Peyer's patch (tissue), 4 donors: ENCODE data around the gene AGMO. TPM values are rescaled to one million over a fixed set of nuclear protein-coding genes. Genes with fewer than 3 reads are reported as not detected.

Source experiments
- DNase-seq, 3 donors: peaks; one replicate each; pipeline ENCODE4 v3.0.0-alpha.2; 2017 to 2019
- H3K27ac ChIP-seq, 4 donors: fragments of 200-600 bp; sonication (generic); one replicate each; pipeline ENCODE4 v1.5.1; 2016 to 2019
- H3K27me3 ChIP-seq, 2 donors: fragments of 200-600 bp; sonication (generic); one replicate each; pipeline ENCODE4 v1.5.1; 2019
- H3K36me3 ChIP-seq, 3 donors: fragments of 200-600 bp; sonication (generic); one replicate each; pipeline ENCODE4 v1.5.1; 2016 to 2019
- H3K4me1 ChIP-seq, 4 donors: fragments of 200-600 bp; sonication (generic); one replicate each; pipeline ENCODE4 v1.5.1; 2016 to 2019
- H3K4me3 ChIP-seq, 4 donors: fragments of 200-600 bp; sonication (generic); 1 replicate in 3 of 4; 2 replicates in 1 of 4; pipeline ENCODE4 v1.5.1; 2016 to 2019; ENCODE audit warnings: mild to moderate bottlenecking in 1 of 4
- H3K9me3 ChIP-seq, 4 donors: fragments of 200-600 bp; sonication (generic); one replicate each; pipeline ENCODE4 v1.5.1; 2016 to 2019; ENCODE audit warnings: mild to moderate bottlenecking in 1 of 4
- POLR2A ChIP-seq, 2 donors: fragments of 450-650 bp; IDR thresholded peaks; one replicate each; pipeline ENCODE4 v1.5.1; 2017; ENCODE audit warnings: antibody characterized with exemption in 2 of 2, mild to moderate bottlenecking in 2 of 2, moderate library complexity in 2 of 2
- total RNA-seq, 4 donors: library from RNA; depleted of rRNA; stranded (reverse); fragments of >200 nt; gene quantifications; one replicate each; pipeline ENCODE4 v1.1.0, GENCODE V29; 2016
- TF ChIP-seq, protein P1 (sequence below), 6 experiments: fragments of 450-650 bp in 4 of 6; fragments of 200-600 bp in 2 of 6; sonication (generic) in 1 of 6; IDR thresholded peaks; one replicate each; pipeline ENCODE4 v1.5.1; 2017 to 2019; ENCODE audit warnings: antibody characterized with exemption in 6 of 6, mild to moderate bottlenecking in 3 of 6, moderate library complexity in 1 of 6

Gene AGMO
- total RNA-seq, 4 donors from 2014 or later, result 0.83 to 25.7 (median 15.8) TPM

DNA sequence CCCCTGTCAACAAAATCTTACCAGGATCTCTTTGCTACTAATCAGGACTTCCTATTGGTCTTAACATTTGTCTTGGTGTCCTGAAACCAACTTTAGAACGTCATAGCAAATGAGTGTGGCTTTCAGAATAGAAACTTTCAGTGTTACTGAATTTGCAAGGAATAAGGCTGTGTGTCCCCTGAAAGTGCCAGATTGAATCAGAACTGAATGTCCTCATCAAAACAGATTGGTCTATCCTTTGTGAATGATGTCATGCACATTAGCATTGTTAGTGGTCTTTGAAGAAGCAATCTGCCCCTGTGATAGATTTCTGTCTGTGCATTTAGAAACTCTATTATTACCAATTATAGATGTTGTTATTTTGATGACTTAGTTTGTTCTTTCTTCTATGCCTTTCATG is 119.9 kb downstream of the AGMO start:
- H3K9me3 ChIP-seq, result no peaks in the 10 kb centered on the region
- H3K27me3 ChIP-seq, result no peaks in the 10 kb centered on the region
- DNase-seq, result no peak
- no peaks in the 10 kb centered on the region for H3K4me1 ChIP-seq
- no peak for TF ChIP-seq POLR2A (IDR thresholded peaks at IDR 0.05)
- TF ChIP-seq, protein P1, sequence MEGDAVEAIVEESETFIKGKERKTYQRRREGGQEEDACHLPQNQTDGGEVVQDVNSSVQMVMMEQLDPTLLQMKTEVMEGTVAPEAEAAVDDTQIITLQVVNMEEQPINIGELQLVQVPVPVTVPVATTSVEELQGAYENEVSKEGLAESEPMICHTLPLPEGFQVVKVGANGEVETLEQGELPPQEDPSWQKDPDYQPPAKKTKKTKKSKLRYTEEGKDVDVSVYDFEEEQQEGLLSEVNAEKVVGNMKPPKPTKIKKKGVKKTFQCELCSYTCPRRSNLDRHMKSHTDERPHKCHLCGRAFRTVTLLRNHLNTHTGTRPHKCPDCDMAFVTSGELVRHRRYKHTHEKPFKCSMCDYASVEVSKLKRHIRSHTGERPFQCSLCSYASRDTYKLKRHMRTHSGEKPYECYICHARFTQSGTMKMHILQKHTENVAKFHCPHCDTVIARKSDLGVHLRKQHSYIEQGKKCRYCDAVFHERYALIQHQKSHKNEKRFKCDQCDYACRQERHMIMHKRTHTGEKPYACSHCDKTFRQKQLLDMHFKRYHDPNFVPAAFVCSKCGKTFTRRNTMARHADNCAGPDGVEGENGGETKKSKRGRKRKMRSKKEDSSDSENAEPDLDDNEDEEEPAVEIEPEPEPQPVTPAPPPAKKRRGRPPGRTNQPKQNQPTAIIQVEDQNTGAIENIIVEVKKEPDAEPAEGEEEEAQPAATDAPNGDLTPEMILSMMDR (IDR thresholded peaks at IDR 0.05), result no peak
- no peak overlapping the region for H3K4me3 ChIP-seq
- no peaks in the 10 kb centered on the region for H3K36me3 ChIP-seq
- no peak overlapping the region for H3K27ac ChIP-seq

DNA sequence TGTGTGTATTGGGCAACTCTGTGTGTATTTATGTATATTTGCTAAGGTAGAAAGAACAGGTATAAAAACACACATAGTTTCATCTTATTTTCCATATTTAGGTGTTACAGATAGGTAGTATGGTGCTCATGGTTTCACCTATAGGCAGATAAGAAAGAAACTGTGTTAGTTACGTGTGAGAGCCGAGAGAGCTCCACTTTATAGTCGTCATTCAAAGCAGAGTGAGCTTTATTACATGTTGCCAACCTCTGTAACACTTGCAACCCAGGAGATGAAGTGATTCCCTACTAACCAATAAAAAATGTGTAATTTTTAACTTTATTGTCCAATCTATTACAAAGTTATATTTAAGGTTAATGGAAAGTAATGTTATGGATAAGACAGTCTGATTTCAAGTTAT is 121.3 kb downstream of the AGMO start:
- no peaks in the 10 kb centered on the region for H3K9me3 ChIP-seq
- no peaks in the 10 kb centered on the region for H3K27me3 ChIP-seq
- H3K4me1 ChIP-seq, result no peaks in the 10 kb centered on the region
- no peaks in the 10 kb centered on the region for H3K36me3 ChIP-seq
- no peak overlapping the region for H3K27ac ChIP-seq
- no peak overlapping the region for H3K4me3 ChIP-seq
- no peak for DNase-seq
- TF ChIP-seq, protein P1 (IDR thresholded peaks at IDR 0.05), result no peak
- TF ChIP-seq POLR2A (IDR thresholded peaks at IDR 0.05), result no peak

DNA sequence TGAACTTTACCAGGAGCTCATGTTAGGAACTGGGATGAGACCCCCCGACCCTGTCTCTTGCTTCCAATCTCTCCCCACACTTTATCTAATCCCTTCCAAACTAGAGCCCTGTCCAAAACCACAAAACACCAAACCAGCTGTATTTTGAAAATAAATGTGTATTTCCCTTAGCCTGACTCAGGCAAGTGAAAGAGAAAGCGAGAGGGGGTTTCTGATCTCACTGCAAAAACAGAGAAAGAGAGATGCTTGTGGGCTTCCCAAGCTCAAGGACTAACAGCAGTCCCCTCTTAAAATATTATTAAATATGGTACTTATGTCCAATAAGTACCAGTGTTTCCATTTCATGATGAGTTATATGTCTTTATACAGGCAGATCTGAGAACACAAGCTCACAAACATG is 122.0 kb downstream of the AGMO start:
- DNase-seq, result no peak
- Histone ChIP-seq H3K4me1 (no peaks in the 10 kb centered on the region), H3K27ac (no peak overlapping the region), H3K27me3 (no peaks in the 10 kb centered on the region), H3K4me3 (no peak overlapping the region), H3K36me3 (no peaks in the 10 kb centered on the region), H3K9me3 (no peaks in the 10 kb centered on the region)
- TF ChIP-seq POLR2A (IDR thresholded peaks at IDR 0.05), result no peak
- TF ChIP-seq, protein P1 (IDR thresholded peaks at IDR 0.05), result no peak

DNA sequence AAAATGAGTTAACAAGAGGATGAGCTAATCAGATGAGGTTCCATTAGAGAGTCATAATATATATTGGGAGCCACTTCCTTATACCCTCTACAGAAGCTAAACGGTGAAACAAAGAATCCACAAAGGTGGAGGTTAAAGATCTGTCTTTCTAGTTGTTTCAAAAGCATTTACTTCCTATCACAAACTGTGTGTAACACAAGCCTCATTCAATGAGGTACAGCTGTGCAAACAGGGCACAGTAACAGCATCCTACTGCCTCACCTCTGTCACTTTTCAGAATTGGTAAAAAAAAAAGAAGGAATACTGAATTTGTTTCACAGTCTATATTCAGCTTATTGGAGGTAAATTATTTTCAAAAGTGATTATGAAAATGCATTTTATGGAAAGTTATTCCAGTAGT is 128.7 kb downstream of the AGMO start:
- TF ChIP-seq, protein P1 (IDR thresholded peaks at IDR 0.05), result no peak
- no peak for TF ChIP-seq POLR2A (IDR thresholded peaks at IDR 0.05)
- Histone ChIP-seq H3K4me3 (no peak overlapping the region), H3K27me3 (no peaks in the 10 kb centered on the region), H3K9me3 (no peaks in the 10 kb centered on the region), H3K36me3 (no peaks in the 10 kb centered on the region), H3K4me1 (no peaks in the 10 kb centered on the region), H3K27ac (no peak overlapping the region)
- DNase-seq, result no peak

DNA sequence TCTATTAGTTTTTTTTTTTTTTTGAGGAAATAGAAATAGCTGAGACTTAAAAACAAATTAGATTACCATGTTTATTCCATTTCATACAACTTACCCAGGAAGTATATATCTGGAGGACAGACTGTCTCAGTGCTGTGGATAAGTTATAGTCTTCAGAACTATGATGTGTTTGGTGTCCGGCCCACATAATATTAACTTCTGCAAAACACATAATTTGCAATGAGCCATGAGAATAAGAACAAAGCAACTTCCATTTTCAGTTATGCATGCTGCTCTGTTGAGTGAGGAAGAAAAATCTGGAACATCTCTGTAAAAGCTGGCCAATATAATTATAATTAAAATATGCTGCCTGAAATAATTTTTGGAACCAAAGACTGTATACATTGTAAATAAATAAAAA is 130.9 kb downstream of the AGMO start:
- H3K36me3 ChIP-seq, result no peaks in the 10 kb centered on the region
- no peak for DNase-seq
- TF ChIP-seq, protein P1 (IDR thresholded peaks at IDR 0.05), result no peak
- H3K4me3 ChIP-seq, result no peak overlapping the region
- H3K27ac ChIP-seq, result no peak overlapping the region
- H3K4me1 ChIP-seq, result no peaks in the 10 kb centered on the region
- H3K9me3 ChIP-seq, result no peaks in the 10 kb centered on the region
- H3K27me3 ChIP-seq, result no peaks in the 10 kb centered on the region

DNA sequence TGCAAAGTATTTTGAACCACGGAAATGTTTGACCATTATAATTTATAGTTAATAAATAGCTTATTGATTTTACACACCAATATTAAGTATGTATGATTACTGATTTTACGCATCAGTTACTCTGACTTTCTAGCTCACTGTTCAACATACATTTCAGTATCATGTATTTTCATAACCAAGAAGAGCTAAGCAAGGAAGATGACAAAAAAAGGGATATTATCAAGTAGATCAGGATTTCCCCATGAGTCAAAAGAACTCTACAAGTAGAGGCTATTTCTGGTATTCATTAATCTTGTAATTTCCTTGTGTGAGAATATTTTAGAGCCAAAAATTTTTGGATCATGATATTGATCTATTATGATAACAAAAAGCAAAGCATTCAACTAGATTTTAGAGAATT is 131.6 kb downstream of the AGMO start:
- Histone ChIP-seq H3K9me3 (no peaks in the 10 kb centered on the region), H3K36me3 (no peaks in the 10 kb centered on the region), H3K27me3 (no peaks in the 10 kb centered on the region), H3K27ac (no peak overlapping the region), H3K4me1 (no peaks in the 10 kb centered on the region), H3K4me3 (no peak overlapping the region)
- TF ChIP-seq, protein P1 (IDR thresholded peaks at IDR 0.05), result no peak
- TF ChIP-seq POLR2A (IDR thresholded peaks at IDR 0.05), result no peak
- no peak for DNase-seq
